MM.1S (cell line): Measurements from ENCODE around the gene PTPRN.

ENCODE experiments used
- EZH2 ChIP-seq: fragments of 300-600 bp; sonication (generic); optimal IDR thresholded peaks from 2 replicates; pipeline ENCODE3; 2017; ENCODE audit warnings: low read depth, mild to moderate bottlenecking, antibody characterized with exemption, low read length, mixed read lengths
- EZH2phosphoT487 ChIP-seq: fragments of 300-600 bp; sonication (generic); IDR thresholded peaks from 2 replicates; pipeline ENCODE4 v1.6.1; 2018; ENCODE audit warnings: antibody characterized with exemption, low read length
- TF ChIP-seq, protein P1 (sequence below): fragments of 300-600 bp; sonication (generic); IDR thresholded peaks from 2 replicates; pipeline ENCODE4 v1.5.1; 2016; ENCODE audit warnings: antibody characterized with exemption, low read length, mixed read lengths

DNA sequence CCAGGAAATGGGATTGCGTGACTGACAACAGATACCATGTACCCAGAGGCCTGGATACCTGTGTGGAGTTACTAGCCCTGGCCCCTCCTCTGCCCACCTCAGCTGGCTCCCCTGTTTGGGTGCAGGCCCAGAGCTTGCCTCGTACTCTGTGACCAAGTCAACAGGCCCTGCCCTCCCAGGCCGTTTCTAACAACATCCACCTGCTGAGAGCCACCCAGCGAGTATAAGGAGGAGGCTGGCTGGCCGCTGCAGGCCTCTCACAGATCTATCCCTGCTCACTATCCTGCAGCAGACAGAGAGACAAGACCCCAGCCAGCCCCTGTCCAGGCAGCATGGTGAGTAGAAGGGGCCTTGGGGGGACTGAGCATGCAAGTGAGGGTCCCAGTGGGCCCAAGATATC, 43.0 kb downstream of the PTPRN start:
- TF ChIP-seq, protein P1, sequence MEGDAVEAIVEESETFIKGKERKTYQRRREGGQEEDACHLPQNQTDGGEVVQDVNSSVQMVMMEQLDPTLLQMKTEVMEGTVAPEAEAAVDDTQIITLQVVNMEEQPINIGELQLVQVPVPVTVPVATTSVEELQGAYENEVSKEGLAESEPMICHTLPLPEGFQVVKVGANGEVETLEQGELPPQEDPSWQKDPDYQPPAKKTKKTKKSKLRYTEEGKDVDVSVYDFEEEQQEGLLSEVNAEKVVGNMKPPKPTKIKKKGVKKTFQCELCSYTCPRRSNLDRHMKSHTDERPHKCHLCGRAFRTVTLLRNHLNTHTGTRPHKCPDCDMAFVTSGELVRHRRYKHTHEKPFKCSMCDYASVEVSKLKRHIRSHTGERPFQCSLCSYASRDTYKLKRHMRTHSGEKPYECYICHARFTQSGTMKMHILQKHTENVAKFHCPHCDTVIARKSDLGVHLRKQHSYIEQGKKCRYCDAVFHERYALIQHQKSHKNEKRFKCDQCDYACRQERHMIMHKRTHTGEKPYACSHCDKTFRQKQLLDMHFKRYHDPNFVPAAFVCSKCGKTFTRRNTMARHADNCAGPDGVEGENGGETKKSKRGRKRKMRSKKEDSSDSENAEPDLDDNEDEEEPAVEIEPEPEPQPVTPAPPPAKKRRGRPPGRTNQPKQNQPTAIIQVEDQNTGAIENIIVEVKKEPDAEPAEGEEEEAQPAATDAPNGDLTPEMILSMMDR: no peak
- TF ChIP-seq EZH2 (no peak), EZH2phosphoT487 (no peak)
